BLaER1 (cell line): Measurements from ENCODE around the gene ATP9B.
A peak's percentile ranks its signal among the peaks of the same experiment; 100 is the strongest.

Experiments used
- H3K27ac ChIP-seq: shearing (Covaris generic); formaldehyde crosslinking; 2 replicates; pipeline ENCODE4 v1.8.1; 2022
- H3K27me3 ChIP-seq: shearing (Covaris generic); formaldehyde crosslinking; 2 replicates; pipeline ENCODE4 v1.8.1; 2022
- H3K36me3 ChIP-seq: shearing (Covaris generic); formaldehyde crosslinking; 2 replicates; pipeline ENCODE4 v1.8.1; 2022
- H3K4me1 ChIP-seq: shearing (Covaris generic); formaldehyde crosslinking; 2 replicates; pipeline ENCODE4 v1.8.1; 2022
- H3K4me2 ChIP-seq: shearing (Covaris generic); formaldehyde crosslinking; 2 replicates; pipeline ENCODE4 v1.8.1; 2022
- H3K4me3 ChIP-seq: shearing (Covaris generic); formaldehyde crosslinking; 2 replicates; pipeline ENCODE4 v1.8.1; 2022
- H3K9ac ChIP-seq: shearing (Covaris generic); formaldehyde crosslinking; 2 replicates; pipeline ENCODE4 v1.8.1; 2022
- H3K9me3 ChIP-seq: shearing (Covaris generic); formaldehyde crosslinking; 2 replicates; pipeline ENCODE4 v1.8.1; 2022
- H4K20me1 ChIP-seq: shearing (Covaris generic); formaldehyde crosslinking; 2 replicates; pipeline ENCODE4 v1.8.1; 2022
- Cebpa-rat ChIP-seq: shearing (Covaris generic); IDR thresholded peaks from 2 replicates; pipeline ENCODE4 v1.8.1; 2022

ATP9B gene

DNA sequence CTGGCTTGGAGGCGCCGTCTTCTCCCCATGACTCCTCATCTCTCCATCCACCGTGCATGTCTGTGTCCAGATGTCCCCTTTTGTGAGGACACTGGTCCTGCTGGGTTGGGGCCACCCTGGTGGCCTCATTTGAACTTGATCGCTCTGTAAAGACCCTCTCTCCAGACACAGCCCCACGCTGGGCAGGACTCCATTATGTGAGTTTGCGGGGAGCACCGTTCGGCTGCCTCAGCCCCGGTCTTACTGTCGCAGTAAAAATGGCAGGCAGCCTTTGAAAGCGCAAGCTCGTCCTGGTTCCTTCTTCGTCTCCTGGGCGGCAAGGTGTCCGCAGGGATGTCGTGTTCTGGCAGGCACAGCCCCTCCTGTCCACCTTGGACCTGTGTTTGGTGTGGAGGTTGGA is 344.2 kb downstream of the ATP9B start:
- no peak overlapping the region for H3K9ac ChIP-seq
- no peak overlapping the region for H3K4me3 ChIP-seq
- peaks cover 83% of the 10 kb centered on the region for H4K20me1 ChIP-seq
- no peak for TF ChIP-seq Cebpa-rat
- no peaks in the 10 kb centered on the region for H3K27me3 ChIP-seq
- no peaks in the 10 kb centered on the region; the same call in 1 of the 2 replicates for H3K9me3 ChIP-seq
- no peak overlapping the region for H3K4me2 ChIP-seq
- H3K27ac ChIP-seq, result no peak overlapping the region
- peaks cover 68% of the 10 kb centered on the region for H3K36me3 ChIP-seq
- peaks cover 49% of the 10 kb centered on the region for H3K4me1 ChIP-seq

DNA sequence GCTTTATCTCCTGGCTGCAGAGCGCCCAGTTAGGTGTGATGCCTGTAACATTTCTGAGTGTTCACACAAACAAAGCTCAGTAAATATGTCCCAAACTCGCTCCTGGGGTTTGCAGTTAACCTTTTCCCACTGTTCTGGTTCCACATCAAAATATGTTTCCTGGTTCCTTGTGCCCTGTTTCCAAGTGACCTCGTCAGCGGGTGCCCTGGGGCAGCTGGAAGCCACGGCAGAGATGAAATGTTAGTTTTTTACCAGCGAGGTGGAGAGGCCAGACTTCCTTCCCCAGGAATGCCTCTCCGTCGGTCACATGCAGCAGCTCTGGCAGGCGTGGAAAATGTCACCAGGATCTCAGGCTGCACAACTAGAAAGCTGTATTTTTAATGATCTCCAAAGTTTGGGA is 344.7 kb downstream of the ATP9B start:
- no peak overlapping the region for H3K4me2 ChIP-seq

DNA sequence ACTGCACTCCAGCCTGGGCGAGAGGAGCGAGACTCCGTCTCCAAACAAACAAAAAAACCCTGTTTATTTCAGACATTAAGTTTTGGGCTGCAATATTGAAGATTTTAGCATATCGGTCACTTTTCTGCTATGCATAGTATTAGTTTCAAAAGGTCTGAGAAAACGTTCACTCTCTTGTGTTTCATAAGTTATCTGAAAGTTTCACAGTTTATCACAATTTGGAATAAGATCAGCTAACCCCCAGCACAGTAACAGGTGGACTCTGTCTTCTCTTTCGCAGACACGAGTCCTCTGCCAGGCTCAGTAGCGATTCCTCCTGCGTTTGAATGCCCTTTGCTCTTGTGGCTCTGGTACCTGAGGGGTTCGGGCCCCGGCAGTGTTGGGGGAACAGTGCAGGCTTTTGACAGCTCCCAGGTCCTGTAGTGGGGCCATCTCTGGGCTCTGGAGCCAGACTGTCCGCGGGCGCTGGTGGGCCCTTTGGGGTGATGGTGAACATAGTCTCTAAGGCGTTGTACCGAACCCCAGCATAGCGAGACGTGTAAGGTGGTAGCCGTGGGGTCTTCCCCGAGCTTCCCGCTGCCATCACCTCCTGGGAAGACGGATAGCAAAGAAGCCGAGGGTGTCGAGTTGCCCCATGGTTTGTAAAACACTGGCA is 347.0 kb downstream of the ATP9B start:
- no peak overlapping the region for H3K9ac ChIP-seq
- TF ChIP-seq Cebpa-rat, result no peak
- peaks cover 69% of the 10 kb centered on the region for H3K36me3 ChIP-seq
- H3K27me3 ChIP-seq, result no peaks in the 10 kb centered on the region
- no peak overlapping the region for H3K27ac ChIP-seq
- H3K9me3 ChIP-seq, result no peaks in the 10 kb centered on the region
- peak overlapping the region; percentile 17 for H3K4me2 ChIP-seq
- peaks cover 67% of the 10 kb centered on the region for H3K4me1 ChIP-seq
- H4K20me1 ChIP-seq, result peaks cover 91% of the 10 kb centered on the region
- H3K4me3 ChIP-seq, result no peak overlapping the region

More for the DNA sequence above, 344.7 kb downstream of the ATP9B start:
- Histone ChIP-seq H3K9ac (no peak overlapping the region), H3K4me1 (peaks cover 54% of the 10 kb centered on the region), H3K27me3 (no peaks in the 10 kb centered on the region), H3K4me3 (no peak overlapping the region), H3K36me3 (peaks cover 70% of the 10 kb centered on the region), H4K20me1 (peaks cover 88% of the 10 kb centered on the region), H3K27ac (no peak overlapping the region), H3K9me3 (no peaks in the 10 kb centered on the region)
- no peak for TF ChIP-seq Cebpa-rat

DNA sequence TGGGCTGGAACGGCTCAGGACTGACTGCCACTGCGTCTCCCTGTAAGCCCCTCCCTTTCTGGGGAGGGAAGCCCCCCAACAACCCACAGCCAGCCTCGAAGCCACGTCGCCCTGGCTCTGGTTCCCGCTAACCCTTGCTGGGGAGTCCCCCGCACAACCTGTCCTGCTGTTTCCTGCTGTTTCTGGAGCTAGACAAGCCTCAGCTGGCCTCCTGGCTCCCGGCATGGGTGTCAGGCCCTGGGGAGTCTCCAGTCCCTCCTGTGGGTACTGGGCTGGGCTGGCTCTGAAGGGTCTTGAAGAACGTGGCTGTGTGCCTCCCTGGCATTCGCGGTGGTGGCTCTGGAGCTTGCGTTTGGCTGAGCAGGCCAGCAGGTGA is 347.5 kb downstream of the ATP9B start:
- peaks cover 67% of the 10 kb centered on the region for H3K4me1 ChIP-seq
- no peaks in the 10 kb centered on the region for H3K9me3 ChIP-seq
- H3K27me3 ChIP-seq, result no peaks in the 10 kb centered on the region
- no peak overlapping the region for H3K4me3 ChIP-seq
- H3K27ac ChIP-seq, result no peak overlapping the region
- H3K36me3 ChIP-seq, result peaks cover 72% of the 10 kb centered on the region
- H4K20me1 ChIP-seq, result peaks cover 94% of the 10 kb centered on the region
- no peak overlapping the region for H3K9ac ChIP-seq
- H3K4me2 ChIP-seq, result peak overlapping the region; percentile 17
- no peak for TF ChIP-seq Cebpa-rat

DNA sequence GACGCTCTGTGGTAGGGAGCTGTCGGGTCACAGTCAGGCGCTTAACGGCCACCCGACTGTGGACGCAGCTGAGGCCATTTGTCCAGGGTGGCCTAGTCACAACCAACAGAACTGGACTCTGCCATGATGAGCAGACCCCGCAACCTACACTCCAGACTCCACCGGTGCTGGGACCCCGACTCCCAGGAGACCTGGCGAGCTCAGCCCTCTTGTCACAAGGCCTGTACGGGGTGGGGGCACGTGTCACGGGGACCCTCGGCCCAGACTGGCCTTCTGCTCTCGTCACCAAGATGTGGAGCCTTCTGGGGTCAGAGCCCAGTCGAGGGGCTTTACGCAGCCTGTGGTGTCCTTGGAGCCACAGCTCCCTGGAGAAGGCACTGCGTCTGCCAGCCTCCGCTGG is 349.0 kb downstream of the ATP9B start:
- Histone ChIP-seq H3K27ac (peak overlapping the region; percentile 19; the same call in 1 of the 2 replicates), H3K4me3 (no peak overlapping the region), H4K20me1 (peaks cover 94% of the 10 kb centered on the region), H3K9ac (no peak overlapping the region), H3K4me2 (peak overlapping the region; percentile 78), H3K27me3 (no peaks in the 10 kb centered on the region), H3K4me1 (peaks cover 70% of the 10 kb centered on the region), H3K9me3 (no peaks in the 10 kb centered on the region), H3K36me3 (peaks cover 60% of the 10 kb centered on the region)
- no peak for TF ChIP-seq Cebpa-rat

DNA sequence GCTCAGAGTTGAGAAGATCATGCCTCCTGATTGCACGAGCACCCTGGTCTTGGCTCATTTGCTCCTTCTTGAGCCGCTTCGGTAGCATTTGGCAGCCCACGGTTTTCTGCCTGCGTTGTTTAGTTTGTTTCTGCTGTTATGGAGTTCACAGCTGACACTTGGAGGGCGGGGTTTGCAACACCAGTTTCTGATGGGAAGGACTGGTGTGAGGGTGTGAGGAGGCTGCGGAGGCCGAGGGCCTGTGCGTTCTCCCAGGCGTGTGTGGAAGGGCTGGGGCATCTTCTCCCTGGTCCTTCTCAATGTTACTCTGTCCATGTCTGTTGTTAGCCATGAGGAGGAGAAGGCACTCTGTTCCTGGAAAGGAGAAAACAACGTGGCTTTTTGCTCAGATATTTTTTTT is 349.4 kb downstream of the ATP9B start:
- Histone ChIP-seq H3K4me1 (peaks cover 74% of the 10 kb centered on the region), H3K27me3 (no peaks in the 10 kb centered on the region), H3K27ac (peak overlapping the region; percentile 19; the same call in 1 of the 2 replicates), H3K9me3 (no peaks in the 10 kb centered on the region), H4K20me1 (peaks cover 94% of the 10 kb centered on the region), H3K9ac (no peak overlapping the region; the same call in 1 of the 2 replicates), H3K4me2 (peak overlapping the region; percentile 78), H3K4me3 (no peak overlapping the region), H3K36me3 (peaks cover 60% of the 10 kb centered on the region)
- no peak for TF ChIP-seq Cebpa-rat

DNA sequence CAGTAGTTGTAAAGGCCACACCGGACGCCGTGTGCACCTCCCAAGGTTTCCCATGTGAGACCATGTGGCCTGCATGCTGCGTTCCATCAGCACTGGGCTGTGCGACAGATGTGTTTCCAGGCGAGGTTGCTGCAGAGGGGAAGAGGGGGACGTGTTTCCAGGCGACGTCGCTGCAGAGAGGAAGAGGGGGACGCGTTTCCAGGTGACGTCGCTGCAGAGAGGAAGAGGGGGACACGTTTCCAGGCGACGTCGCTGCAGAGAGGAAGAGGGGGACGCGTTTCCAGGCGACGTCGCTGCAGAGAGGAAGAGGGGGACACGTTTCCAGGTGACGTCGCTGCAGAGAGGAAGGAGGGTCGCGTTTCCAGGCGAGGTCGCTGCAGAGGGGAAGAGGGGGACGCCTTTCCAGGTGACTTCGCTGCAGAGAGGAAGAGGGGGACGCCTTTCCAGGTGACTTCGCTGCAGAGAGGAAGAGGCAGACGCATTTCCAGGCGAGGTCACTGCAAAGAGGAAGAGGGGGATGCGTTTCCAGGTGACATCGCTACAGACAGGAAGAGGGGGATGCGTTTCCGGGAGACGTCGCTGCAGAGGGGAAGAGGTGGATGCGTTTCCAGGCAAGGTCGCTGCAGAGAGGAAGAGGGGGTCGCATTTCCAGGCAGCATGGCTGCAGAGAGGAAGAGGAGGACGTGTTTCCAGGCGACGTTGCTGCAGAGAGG is 351.0 kb downstream of the ATP9B start:
- Histone ChIP-seq H3K4me2 (peak overlapping the region; percentile 78), H3K9me3 (no peaks in the 10 kb centered on the region), H3K27ac (no peak overlapping the region), H4K20me1 (peaks cover 93% of the 10 kb centered on the region), H3K27me3 (no peaks in the 10 kb centered on the region), H3K9ac (no peak overlapping the region), H3K36me3 (peaks cover 56% of the 10 kb centered on the region), H3K4me3 (no peak overlapping the region), H3K4me1 (peaks cover 90% of the 10 kb centered on the region)
- no peak for TF ChIP-seq Cebpa-rat

DNA sequence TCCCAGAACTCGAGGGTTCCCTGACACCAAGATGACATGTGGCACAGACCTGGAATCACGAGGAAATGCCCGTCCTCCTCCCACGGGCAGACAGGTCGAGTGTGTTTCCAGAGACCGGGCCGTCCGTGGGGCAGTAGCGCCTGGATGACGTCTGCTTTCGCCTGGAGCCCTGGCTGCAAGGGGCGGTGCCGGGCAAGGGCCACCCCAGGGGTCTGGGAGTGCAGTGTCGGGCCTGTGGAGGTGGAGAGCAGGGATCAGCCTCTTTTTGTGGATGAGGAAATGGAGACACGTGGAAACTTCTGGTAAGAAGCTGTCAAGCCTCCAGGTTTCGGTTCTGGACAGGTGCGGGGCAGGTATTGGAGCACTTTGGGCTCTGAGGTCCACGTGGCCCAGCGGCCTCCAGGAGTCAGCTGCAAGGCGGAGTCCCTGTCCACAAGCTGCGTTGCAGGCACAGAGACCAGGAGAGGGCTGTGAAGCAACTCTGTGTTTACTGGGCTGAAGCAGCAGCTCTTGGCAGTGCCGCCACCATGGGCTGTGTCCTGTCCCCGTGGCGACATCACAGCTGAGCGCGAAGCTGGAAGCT is 352.2 kb downstream of the ATP9B start:
- H4K20me1 ChIP-seq, result peaks cover 94% of the 10 kb centered on the region
- H3K27me3 ChIP-seq, result no peaks in the 10 kb centered on the region
- peak overlapping the region; percentile 43 for H3K9ac ChIP-seq
- no peak for TF ChIP-seq Cebpa-rat
- H3K27ac ChIP-seq, result peak overlapping the region; percentile 32; the same call in 1 of the 2 replicates
- peaks cover 62% of the 10 kb centered on the region for H3K36me3 ChIP-seq
- H3K9me3 ChIP-seq, result no peaks in the 10 kb centered on the region
- peak overlapping the region; percentile 78 for H3K4me2 ChIP-seq
- H3K4me1 ChIP-seq, result peaks cover 94% of the 10 kb centered on the region
- H3K4me3 ChIP-seq, result no peak overlapping the region

DNA sequence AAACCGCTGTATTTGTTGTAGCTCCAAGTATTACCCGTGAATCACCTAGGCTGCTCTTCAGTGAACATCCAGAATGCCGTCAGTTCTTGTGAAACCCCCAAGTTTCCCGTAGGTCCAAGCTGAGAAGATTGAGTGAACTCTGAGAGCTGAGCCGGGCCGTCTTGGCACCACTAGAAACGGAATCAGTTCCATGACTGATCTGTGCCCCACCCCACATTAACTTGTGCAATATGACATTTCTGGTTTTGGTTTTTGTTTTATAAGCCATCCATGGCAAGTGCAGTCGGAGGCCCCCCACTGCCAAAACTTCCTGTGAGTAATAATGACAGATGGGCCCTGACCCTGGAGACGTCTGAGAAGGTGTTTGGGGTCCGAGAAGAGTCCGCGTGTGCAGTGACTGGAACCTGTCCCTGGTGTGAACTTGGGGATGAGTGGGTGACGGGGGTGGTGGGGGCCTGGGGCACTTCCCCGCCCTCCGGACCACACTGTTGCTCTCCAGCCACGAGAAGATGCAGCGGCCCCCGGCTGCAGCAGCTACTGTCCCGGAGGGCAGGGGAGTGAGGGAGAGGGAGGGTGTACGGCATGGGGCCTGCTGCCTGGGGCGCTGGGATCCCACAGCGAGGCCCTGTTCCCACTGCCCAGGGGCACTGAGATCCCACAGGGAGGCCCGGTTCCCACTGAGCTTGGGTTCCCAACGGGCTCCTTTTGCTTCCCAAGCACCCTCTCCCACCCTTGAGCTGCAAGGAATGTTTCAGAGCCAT is 353.0 kb downstream of the ATP9B start:
- peak overlapping the region; percentile 48; the same call in 1 of the 2 replicates for H3K27ac ChIP-seq
- peaks cover 90% of the 10 kb centered on the region for H3K4me1 ChIP-seq
- H3K9me3 ChIP-seq, result no peaks in the 10 kb centered on the region
- peaks cover 64% of the 10 kb centered on the region for H3K36me3 ChIP-seq
- peak overlapping the region; percentile 43; the same call in 1 of the 2 replicates for H3K9ac ChIP-seq
- peak overlapping the region; percentile 78 for H3K4me2 ChIP-seq
- TF ChIP-seq Cebpa-rat, result peak; percentile 59; the same call in 1 of the 2 replicates
- no peak overlapping the region for H3K4me3 ChIP-seq
- H3K27me3 ChIP-seq, result no peaks in the 10 kb centered on the region
- peaks cover 96% of the 10 kb centered on the region for H4K20me1 ChIP-seq
